ENCODE measurements around the gene CPEB3.

- TF ChIP-seq CTCF (IDR thresholded peaks at IDR 0.05) (no peak), POLR2A (IDR thresholded peaks at IDR 0.05) (no peak)
These were observed 88.3 kb downstream of the CPEB3 start for GRCh38 chr10:92202536-92202935.

Data from testis (tissue), 2 donors.